CD4-positive, alpha-beta T cell treated with Interleukin-6 for 4 hours (primary cell): ENCODE results near the gene HBEGF.

Source experiments
- DNase-seq: peaks from one replicate; pipeline ENCODE4 v3.0.0-alpha.2; 2020; ENCODE audit warnings: mixed read lengths

HBEGF gene

DNA sequence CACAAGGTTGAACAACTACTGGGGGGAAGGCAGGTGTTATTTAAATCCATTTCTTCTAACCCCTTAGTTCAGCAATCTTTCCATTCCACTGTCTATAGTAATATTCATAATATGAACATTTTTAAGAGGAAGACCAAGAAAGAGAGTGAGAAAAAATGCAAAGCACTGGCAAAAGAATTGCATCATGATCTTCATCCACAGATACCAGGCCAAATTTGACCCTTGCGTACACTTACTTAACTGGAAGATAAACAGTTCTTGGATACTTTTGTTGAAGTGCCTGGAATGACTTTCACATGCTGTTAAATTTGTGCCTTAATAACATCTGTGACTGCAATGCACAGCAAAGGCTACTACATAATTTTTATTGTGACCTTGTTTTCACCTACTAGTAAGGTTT, 45.3 kb downstream of the HBEGF start:
- no peak for DNase-seq

DNA sequence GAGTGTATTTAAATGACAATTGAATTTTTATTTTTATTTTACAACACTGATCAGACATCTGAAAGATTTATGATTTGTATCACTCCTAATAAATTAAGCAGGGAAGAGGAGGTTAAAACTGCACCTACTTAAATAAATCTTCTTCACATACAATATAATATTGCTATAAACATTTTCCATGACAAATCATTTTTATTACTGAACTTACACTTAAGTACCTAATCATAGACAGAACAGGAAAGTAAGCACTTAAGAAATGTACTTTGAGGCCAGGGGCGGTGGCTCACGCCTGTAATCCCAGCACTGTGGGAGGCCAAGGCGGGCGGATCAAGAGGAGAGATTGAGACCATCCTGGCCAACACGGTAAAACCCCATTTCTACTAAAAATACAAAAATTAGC, 47.3 kb downstream of the HBEGF start:
- no peak for DNase-seq

DNA sequence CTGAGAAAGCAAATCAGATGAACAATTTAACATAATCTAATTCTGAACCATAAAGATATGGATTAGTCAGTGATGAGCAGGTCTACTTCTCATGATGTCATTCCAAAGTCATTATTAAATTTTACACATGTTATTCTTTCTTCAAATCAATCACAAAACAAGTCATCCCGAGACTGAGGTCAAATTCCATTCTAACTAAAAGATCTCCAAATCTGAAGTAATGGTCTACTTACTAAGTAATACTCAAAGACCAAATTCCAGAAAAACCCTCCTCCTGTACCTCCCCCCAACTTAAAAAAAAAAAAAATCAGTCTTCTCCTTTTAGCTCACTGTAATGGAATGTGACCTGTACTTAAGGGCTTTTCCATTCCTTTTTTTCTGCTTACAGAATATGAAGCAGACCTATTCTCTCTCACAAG, 48.2 kb downstream of the HBEGF start:
- no peak for DNase-seq

DNA sequence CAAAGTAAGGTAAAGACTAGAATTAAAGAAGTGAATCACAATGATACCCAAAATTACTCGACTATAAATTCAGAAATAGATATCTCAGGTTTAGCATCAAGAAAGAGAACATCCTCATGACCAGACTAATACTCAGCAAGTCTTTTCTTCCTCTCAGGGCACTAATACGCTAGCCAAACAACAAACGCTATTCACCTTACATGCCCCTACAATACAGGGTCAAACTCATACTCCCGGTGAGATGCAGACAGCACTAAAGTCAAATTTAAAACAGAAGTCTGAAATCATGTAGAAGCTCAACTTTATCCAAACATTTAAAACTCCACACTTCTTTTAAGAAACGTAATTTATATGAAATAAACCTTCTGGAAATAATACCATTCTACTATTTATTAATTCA, 49.1 kb downstream of the HBEGF start:
- no peak for DNase-seq

DNA sequence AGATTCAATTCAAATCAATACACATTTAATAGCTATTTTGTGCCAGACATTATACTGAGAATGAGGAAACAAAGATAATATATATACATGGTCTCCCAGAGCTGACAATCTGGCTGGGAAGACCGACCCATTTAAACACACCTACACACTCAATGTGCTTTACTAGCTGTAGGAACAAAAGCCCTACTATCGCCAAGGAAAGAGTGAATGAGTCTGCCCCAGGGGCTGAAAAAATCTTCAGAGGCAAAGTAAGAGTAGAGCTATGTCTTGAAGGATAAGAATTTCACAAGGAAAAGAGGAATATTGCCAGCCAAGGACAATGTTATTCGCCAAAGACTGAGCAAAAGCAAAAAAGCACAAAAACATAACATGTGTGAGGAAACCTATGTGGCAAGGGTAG, 50.1 kb downstream of the HBEGF start:
- DNase-seq: no peak

DNA sequence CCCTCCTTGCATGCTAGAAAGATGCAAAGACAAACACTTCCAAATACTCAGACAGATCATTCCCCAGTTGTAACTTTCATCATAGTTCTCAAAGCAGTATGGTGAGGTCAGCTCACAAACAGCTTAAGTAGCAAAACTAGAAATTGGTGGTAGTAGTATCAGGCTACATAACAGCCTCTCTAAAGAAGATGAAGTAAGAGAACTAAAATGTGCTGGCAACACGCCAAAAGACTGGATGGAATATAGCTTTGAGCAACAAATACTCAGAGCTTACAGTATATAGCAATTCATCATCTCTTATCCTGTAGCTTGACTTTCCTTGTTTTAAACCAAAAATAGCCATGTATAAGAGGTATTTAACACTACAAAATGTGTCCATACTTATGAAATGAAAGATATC, 51.0 kb downstream of the HBEGF start:
- DNase-seq: peak; percentile 43

DNA sequence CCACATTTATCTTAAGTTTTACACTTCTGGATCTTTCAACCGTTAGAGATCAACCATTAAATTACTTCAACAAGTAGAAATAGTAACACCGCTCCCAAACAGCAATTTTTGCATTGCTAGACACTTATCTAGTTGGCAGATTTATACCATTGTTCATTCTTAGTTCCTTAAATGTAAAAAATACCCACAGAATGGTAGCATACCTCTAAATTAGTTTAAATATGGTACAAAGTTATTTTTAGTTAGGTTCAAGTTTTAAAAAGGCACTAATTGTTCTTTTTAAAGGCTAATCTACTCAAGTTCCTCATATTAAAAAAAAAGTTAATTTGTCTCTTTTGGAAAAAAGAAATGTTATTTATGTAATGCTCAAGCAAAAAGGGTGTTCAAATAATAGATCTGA, 51.6 kb downstream of the HBEGF start:
- no peak for DNase-seq

DNA sequence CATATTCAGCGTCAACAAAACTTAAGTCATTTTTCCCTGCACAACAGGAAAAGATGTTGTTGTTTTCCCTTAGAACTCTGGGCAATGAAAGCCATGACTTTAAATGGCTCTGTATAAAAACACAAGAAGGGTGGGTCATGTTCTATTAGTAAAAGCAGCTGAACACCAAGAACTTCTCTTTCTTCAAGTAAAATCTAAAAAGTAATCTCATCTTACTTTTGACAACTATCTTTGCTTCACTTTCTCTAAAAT, 52.6 kb downstream of the HBEGF start:
- DNase-seq: no peak

DNA sequence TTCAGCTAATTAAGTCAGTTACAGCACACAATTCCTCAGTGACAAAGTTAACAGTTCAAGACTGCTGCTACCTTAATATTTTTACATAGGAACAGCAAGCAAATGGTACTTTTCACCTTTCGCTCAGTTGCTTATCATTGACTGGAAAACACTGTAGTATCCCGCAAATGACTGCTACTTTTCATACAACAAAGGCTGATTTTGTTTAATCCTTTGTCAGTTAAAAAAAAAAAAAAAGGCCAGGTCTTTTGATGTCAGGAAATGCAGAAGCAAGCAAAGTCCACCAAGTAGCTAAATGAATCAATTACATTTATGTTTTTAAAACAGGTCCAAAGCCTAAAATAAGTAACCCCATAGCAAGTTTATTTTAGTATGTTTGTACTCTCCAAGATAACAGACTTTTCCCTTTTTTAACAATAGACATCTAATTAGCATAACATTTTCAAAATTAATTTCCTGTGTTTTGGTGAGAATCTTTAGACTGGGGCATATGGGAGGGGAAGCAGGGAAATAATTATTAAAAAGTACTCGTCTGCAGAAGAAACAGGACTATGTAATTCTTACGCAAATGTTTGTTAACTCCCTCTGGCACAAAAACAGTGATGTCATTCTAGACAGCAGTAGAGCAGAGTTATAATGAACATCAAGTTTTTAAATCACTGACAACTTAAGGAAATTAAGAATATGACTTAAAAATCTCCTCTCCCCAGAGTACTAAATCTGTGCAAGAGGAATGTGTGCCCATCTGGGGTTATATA, 53.1 kb downstream of the HBEGF start:
- no peak for DNase-seq

DNA sequence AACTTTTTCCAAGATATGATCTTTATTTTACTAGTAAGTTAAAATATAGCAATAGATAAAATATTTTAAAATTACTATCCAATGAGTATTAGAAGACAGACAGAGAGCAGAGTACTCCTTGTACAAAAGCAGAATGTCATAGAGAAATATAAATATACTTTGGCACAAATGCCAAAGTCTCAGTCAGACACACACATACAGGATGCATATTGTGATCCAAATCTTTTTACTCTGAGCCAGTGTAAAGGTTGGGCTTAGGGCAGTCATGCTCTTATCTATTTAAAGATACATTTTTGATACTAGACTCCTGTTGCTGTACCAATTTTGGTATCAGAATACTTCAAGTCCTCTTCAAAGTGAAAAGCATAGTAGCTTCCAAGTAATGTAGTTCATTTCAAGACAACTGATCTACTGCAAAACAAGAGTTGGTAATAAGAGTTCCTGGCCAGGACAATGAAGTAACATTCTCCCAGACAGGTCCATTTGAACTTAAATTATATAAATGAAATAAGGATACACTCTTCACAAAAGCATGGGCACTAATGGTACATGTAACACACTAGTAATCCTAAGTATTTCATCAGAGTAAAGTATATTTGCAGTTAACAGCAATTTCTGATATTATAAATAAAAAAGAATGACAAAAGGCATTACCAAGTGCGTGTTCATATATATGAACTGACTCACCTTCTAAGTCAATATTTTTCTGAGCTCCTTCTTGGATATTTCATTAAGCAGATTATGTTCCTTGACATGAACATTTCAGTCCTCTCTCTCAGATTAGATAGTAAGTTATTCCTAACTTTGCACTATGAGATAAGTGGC, 54.0 kb downstream of the HBEGF start:
- DNase-seq: no peak

DNA sequence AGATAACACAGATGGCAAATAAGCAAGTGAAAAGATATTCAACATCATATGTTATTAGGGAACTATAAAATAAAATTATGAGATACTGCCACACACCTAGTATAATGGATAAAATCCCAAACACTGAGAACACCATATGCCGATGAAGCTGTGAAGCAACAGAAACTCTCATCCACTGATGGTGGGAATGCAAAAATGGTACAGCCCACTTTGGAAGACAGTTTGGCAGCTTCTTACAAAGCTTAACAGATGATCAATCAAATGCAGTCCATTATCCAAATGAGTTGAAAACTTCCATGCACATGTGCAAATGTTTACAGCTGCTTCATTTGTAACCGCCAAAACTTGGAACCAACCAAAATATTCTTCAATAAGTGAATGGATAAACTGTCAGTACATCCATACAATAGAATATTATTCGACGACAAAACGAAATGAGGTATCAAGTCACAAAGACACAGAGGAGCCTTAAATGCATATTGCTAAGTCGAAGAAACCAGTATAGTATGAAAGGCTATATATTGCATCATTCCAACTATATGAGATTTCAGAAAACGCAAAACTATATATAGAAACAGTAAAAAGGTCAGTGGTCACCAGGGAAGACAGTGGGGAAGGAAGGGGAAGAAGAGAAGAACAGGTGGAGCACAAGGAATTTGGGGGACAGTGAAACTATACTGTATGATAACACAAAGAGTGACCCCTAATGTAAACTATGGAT, 58.4 kb downstream of the HBEGF start:
- no peak for DNase-seq

DNA sequence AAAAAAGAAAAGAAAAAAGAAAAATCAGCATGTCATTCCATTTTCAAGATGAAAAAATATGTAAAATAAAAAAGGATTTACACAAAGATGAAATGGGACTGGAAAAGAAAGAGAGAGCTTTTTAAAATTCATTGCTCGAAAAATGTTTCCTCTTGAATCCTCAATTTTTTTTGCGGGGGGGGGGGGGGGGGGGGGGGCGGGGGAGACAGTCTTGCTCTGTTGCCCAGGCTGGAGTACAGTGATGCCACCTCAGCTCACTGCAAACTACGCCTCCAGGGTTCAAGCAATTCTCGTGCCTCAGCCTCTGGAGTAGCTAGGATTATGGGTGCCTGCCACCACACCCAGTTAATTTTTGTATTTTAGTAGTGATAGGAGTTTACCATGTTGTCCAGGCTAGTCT, 60.0 kb downstream of the HBEGF start:
- DNase-seq: no peak

DNA sequence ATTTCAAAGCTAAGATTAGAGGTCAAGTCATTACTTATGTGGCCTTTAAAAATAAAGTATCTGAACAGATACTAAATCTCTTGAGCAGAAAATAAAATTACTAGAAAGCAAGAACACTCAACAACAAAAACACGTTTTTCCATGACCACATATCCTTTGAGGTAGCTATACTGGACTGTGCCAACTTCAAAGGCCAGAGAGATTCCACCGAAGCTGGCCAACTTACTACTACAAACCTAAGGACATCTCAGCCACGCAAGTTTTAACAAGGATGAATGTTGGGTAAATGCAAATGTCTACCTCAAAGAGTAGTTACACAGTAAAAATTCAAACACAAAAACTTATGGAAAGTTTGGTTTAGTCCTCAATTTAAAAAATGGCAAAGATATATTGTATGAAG, 62.4 kb downstream of the HBEGF start:
- DNase-seq: no peak
